HL-60 (cell line): ENCODE measurements around the gene TPM3.

ENCODE experiments used
- DNase-seq, 2 experiments: peaks; one replicate each; pipeline ENCODE4 v3.0.0-alpha.2; 2010 to 2020; ENCODE audit warnings: low read depth in 1 of 2, low spot score in 1 of 2
- H3K27ac ChIP-seq: fragments of 250-450 bp; sonication (Bioruptor Pico); replicated peaks from 2 replicates; pipeline ENCODE4 v1.5.1; 2020; ENCODE audit warnings: mild to moderate bottlenecking, moderate library complexity
- H3K27me3 ChIP-seq: fragments of 250-450 bp; sonication (Bioruptor Pico); 2 replicates; pipeline ENCODE4 v1.5.1; 2021; ENCODE audit warnings: mild to moderate bottlenecking, moderate library complexity; ENCODE audit not compliant: insufficient read depth, poor library complexity, severe bottlenecking
- H3K4me3 ChIP-seq: replicated peaks from 2 replicates; pipeline ENCODE4 v1.5.1; 2011; ENCODE audit warnings: mild to moderate bottlenecking, control low read depth, low read length; ENCODE audit not compliant: insufficient read depth
- GABPA ChIP-seq: IDR thresholded peaks from 2 replicates; pipeline ENCODE4 v1.6.1; 2012; ENCODE audit warnings: low read depth
- POLR2AphosphoS5 ChIP-seq: IDR thresholded peaks from 2 replicates; pipeline ENCODE4 v1.6.1; 2012; ENCODE audit warnings: low read depth
- SPI1 ChIP-seq: IDR thresholded peaks from 2 replicates; pipeline ENCODE4 v1.6.1; 2012; ENCODE audit warnings: low read depth, mild to moderate bottlenecking, borderline replicate concordance
- TF ChIP-seq, protein P1 (sequence below): IDR thresholded peaks from one replicate; pipeline ENCODE4 v1.5.1; 2011; ENCODE audit warnings: low read length, control low read depth, inconsistent platforms; ENCODE audit not compliant: insufficient read depth
- TF ChIP-seq, protein P2 (sequence below): IDR thresholded peaks from 2 replicates; pipeline ENCODE4 v1.6.1; 2012; ENCODE audit warnings: low read depth; ENCODE audit not compliant: insufficient replicate concordance

The TPM3 gene

GRCh38 chr1:154193821-154194220 is 1.9 kb upstream of the TPM3 start:
- H3K27me3 ChIP-seq = no peaks in the 10 kb centered on the region
- H3K27ac ChIP-seq = no peak overlapping the region
- TF ChIP-seq POLR2AphosphoS5 = no peak
- TF ChIP-seq, protein P1, sequence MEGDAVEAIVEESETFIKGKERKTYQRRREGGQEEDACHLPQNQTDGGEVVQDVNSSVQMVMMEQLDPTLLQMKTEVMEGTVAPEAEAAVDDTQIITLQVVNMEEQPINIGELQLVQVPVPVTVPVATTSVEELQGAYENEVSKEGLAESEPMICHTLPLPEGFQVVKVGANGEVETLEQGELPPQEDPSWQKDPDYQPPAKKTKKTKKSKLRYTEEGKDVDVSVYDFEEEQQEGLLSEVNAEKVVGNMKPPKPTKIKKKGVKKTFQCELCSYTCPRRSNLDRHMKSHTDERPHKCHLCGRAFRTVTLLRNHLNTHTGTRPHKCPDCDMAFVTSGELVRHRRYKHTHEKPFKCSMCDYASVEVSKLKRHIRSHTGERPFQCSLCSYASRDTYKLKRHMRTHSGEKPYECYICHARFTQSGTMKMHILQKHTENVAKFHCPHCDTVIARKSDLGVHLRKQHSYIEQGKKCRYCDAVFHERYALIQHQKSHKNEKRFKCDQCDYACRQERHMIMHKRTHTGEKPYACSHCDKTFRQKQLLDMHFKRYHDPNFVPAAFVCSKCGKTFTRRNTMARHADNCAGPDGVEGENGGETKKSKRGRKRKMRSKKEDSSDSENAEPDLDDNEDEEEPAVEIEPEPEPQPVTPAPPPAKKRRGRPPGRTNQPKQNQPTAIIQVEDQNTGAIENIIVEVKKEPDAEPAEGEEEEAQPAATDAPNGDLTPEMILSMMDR = no peak
- no peak overlapping the region for H3K4me3 ChIP-seq
- no peak for DNase-seq

GRCh38 chr1:154192476-154192875 is 576 bp upstream of the TPM3 start:
- no peak for DNase-seq

GRCh38 chr1:154190550-154190949 is 1.4 kb downstream of the TPM3 start:
- DNase-seq = no peak

More at GRCh38 chr1:154192476-154192875, 576 bp upstream of the TPM3 start:
- TF ChIP-seq SPI1 = no peak
- TF ChIP-seq GABPA = no peak
- TF ChIP-seq, protein P2, sequence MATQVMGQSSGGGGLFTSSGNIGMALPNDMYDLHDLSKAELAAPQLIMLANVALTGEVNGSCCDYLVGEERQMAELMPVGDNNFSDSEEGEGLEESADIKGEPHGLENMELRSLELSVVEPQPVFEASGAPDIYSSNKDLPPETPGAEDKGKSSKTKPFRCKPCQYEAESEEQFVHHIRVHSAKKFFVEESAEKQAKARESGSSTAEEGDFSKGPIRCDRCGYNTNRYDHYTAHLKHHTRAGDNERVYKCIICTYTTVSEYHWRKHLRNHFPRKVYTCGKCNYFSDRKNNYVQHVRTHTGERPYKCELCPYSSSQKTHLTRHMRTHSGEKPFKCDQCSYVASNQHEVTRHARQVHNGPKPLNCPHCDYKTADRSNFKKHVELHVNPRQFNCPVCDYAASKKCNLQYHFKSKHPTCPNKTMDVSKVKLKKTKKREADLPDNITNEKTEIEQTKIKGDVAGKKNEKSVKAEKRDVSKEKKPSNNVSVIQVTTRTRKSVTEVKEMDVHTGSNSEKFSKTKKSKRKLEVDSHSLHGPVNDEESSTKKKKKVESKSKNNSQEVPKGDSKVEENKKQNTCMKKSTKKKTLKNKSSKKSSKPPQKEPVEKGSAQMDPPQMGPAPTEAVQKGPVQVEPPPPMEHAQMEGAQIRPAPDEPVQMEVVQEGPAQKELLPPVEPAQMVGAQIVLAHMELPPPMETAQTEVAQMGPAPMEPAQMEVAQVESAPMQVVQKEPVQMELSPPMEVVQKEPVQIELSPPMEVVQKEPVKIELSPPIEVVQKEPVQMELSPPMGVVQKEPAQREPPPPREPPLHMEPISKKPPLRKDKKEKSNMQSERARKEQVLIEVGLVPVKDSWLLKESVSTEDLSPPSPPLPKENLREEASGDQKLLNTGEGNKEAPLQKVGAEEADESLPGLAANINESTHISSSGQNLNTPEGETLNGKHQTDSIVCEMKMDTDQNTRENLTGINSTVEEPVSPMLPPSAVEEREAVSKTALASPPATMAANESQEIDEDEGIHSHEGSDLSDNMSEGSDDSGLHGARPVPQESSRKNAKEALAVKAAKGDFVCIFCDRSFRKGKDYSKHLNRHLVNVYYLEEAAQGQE = no peak
- Histone ChIP-seq H3K27ac (peak overlapping the region; percentile 40), H3K4me3 (no peak overlapping the region), H3K27me3 (no peaks in the 10 kb centered on the region)

DNA sequence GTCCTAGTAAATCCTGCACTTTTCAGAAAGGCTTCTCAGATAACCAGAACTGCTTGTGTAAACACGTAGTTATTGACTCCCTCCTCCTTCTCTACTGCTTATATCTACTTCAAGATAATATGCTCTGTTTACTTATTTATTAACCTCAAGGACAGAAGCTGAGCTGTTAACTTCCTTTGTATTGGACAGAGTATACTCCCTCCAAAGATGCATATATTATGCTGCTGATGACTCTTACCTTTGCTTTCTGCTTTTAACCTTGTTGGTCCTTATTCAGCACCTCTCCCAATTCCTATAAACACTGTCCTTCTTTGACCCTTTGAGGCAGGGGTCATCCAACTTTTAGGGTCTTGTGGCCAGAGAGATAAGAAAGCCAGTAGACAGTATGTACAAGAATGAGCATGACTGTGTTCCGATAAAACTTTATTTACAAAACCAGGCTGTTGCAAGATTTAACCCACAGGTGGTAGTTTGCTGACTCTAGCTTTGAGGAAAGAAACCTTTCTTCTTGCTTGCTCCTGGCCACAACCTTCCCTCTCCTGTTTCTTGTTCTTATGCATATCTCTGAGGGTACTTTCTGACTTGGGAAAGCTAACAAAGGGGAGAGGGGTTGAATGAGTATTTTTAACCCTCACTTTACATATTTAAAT is 4.9 kb downstream of the TPM3 start:
- no peak for DNase-seq
- Histone ChIP-seq H3K4me3 (no peak overlapping the region), H3K27ac (no peak overlapping the region)

More at GRCh38 chr1:154190550-154190949, 1.4 kb downstream of the TPM3 start:
- TF ChIP-seq, protein P2 = no peak
- H3K27me3 ChIP-seq = no peaks in the 10 kb centered on the region
- H3K27ac ChIP-seq = no peak overlapping the region
- no peak overlapping the region for H3K4me3 ChIP-seq

More for the DNA sequence above, 4.9 kb downstream of the TPM3 start:
- no peaks in the 10 kb centered on the region for H3K27me3 ChIP-seq
- TF ChIP-seq, protein P2 = no peak
- TF ChIP-seq SPI1 (no peak), GABPA (no peak), POLR2AphosphoS5 (no peak)
- TF ChIP-seq, protein P1 = no peak
